A673 (cell line): ENCODE results near the gene F8A3.

Experiments used
- EZH2 ChIP-seq: fragments of 200-600 bp; sonication (generic); IDR thresholded peaks from 2 replicates; pipeline ENCODE4 v1.6.1; 2017; ENCODE audit warnings: borderline replicate concordance, low read depth, mild to moderate bottlenecking, mixed read lengths, antibody characterized with exemption, low read length; ENCODE audit not compliant: poor library complexity, severe bottlenecking
- TF ChIP-seq, protein P1 (sequence below): fragments of 300-800, 200-600 bp; sonication (generic); conservative IDR thresholded peaks from 2 replicates; pipeline ENCODE4 v1.5.1; 2017; ENCODE audit warnings: low read depth, mild to moderate bottlenecking, antibody characterized with exemption, low read length, moderate library complexity, mixed read lengths

DNA sequence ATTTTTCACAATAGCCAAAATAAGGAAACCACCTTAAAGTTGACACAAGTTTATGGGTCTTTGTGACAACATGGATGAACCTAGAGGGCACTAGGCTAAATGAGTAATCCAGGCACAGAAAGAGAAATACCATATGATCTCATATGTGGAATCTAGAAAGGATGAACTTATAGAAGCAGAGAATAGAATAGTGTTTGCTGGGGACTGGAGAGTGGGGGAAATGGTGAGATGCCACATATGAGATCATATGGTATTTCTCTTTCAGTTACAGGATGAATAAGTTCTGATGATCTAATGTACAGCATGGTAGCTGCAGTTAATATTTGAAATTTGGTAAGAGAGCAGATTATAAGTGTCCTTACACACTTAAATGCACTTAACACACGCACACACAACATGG lies 40.7 kb downstream of the F8A3 start:
- TF ChIP-seq, protein P1, sequence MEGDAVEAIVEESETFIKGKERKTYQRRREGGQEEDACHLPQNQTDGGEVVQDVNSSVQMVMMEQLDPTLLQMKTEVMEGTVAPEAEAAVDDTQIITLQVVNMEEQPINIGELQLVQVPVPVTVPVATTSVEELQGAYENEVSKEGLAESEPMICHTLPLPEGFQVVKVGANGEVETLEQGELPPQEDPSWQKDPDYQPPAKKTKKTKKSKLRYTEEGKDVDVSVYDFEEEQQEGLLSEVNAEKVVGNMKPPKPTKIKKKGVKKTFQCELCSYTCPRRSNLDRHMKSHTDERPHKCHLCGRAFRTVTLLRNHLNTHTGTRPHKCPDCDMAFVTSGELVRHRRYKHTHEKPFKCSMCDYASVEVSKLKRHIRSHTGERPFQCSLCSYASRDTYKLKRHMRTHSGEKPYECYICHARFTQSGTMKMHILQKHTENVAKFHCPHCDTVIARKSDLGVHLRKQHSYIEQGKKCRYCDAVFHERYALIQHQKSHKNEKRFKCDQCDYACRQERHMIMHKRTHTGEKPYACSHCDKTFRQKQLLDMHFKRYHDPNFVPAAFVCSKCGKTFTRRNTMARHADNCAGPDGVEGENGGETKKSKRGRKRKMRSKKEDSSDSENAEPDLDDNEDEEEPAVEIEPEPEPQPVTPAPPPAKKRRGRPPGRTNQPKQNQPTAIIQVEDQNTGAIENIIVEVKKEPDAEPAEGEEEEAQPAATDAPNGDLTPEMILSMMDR: no peak
- no peak for TF ChIP-seq EZH2
